HG02678 (cell line): ENCODE results near the gene OR2Y1.
"Not testable (repeated sequence)": the region's sequence is repeated elsewhere in the genome, so short reads cannot be mapped to it uniquely, and the experiment has no call there.

Source experiments
- ATAC-seq: cut with Tn5 transposase; IDR thresholded peaks from one replicate; pipeline ENCODE4 v1.9.1; 2021; ENCODE audit warnings: mild to moderate bottlenecking, moderate library complexity; ENCODE audit not compliant: unreplicated experiment

OR2Y1 gene

GRCh38 chr5:180740953-180741352 lies 1.1 kb upstream of the OR2Y1 start:
- ATAC-seq = not testable (repeated sequence)

- ATAC-seq = no peak
Measured at GRCh38 chr5:180739271-180739670, 587 bp downstream of the OR2Y1 start.

- no peak for ATAC-seq
Measured at GRCh38 chr5:180736536-180736935, 3.3 kb downstream of the OR2Y1 start.

- ATAC-seq = no peak
Measured at GRCh38 chr5:180724944-180725343, 14.9 kb downstream of the OR2Y1 start.

GRCh38 chr5:180723936-180724335 lies 15.9 kb downstream of the OR2Y1 start:
- no peak for ATAC-seq

GRCh38 chr5:180720486-180720885 lies 19.4 kb downstream of the OR2Y1 start:
- ATAC-seq = no peak

GRCh38 chr5:180719781-180720180 lies 20.1 kb downstream of the OR2Y1 start:
- no peak for ATAC-seq

GRCh38 chr5:180718810-180719453 lies 20.9 kb downstream of the OR2Y1 start:
- ATAC-seq = no peak

- no peak for ATAC-seq
Measured at GRCh38 chr5:180717989-180718388, 21.9 kb downstream of the OR2Y1 start.

GRCh38 chr5:180704362-180704761 lies 35.5 kb downstream of the OR2Y1 start:
- no peak for ATAC-seq

GRCh38 chr5:180703912-180704311 lies 35.9 kb downstream of the OR2Y1 start:
- no peak for ATAC-seq

- not testable (repeated sequence) for ATAC-seq
Measured at GRCh38 chr5:180703371-180703770, 36.5 kb downstream of the OR2Y1 start.

GRCh38 chr5:180700440-180700839 lies 39.4 kb downstream of the OR2Y1 start:
- ATAC-seq = not testable (repeated sequence)

GRCh38 chr5:180699042-180699441 lies 40.8 kb downstream of the OR2Y1 start:
- ATAC-seq = no peak

GRCh38 chr5:180696116-180696515 lies 43.7 kb downstream of the OR2Y1 start:
- ATAC-seq = no peak

GRCh38 chr5:180692429-180692828 lies 47.4 kb downstream of the OR2Y1 start:
- ATAC-seq = no peak

GRCh38 chr5:180691046-180691445 lies 48.8 kb downstream of the OR2Y1 start:
- no peak for ATAC-seq

GRCh38 chr5:180690562-180690961 lies 49.3 kb downstream of the OR2Y1 start:
- no peak for ATAC-seq

- ATAC-seq = no peak
Measured at GRCh38 chr5:180689775-180690174, 50.1 kb downstream of the OR2Y1 start.
